NB4 (cell line): ENCODE measurements around the gene ANKRD33.

ENCODE experiments used
- TF ChIP-seq, protein P1 (sequence below): IDR thresholded peaks from one replicate; pipeline ENCODE4 v1.5.1; 2012; ENCODE audit warnings: low read depth, low read length
- TF ChIP-seq, protein P2 (sequence below): IDR thresholded peaks from 2 replicates; pipeline ENCODE4 v1.6.1; 2011; ENCODE audit warnings: low read depth, low read length

DNA sequence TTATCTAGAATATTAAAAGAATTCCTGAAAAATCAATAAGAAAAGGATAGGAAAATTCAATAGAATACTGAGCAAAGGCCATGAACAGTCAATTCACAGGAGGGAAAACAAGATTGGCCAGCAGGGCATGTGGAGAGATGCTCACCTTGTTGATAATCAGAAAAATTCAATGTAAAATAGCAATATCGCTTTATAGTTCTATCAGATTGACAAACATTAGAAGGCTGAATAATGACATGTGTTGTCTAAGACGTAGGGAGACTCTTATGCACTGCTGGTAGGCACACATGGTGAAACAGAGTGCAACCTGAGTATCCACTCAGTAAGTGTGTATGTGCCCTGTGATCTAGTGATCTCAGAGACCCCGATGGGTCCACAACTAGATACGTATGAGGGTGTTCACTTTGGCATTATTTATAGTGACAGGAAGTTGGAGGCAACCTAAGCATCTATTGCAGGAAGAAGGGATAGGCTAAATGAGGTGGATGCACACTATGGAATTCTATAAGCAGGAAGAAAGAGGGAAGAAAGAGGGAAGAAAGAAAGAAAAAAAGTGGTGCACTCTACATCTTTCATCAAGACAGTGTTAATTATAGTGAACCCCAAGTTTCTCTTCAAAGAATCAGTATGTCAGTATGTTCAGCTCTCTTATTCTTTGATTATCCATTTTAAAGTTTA lies 3.8 kb upstream of the ANKRD33 start:
- TF ChIP-seq, protein P1, sequence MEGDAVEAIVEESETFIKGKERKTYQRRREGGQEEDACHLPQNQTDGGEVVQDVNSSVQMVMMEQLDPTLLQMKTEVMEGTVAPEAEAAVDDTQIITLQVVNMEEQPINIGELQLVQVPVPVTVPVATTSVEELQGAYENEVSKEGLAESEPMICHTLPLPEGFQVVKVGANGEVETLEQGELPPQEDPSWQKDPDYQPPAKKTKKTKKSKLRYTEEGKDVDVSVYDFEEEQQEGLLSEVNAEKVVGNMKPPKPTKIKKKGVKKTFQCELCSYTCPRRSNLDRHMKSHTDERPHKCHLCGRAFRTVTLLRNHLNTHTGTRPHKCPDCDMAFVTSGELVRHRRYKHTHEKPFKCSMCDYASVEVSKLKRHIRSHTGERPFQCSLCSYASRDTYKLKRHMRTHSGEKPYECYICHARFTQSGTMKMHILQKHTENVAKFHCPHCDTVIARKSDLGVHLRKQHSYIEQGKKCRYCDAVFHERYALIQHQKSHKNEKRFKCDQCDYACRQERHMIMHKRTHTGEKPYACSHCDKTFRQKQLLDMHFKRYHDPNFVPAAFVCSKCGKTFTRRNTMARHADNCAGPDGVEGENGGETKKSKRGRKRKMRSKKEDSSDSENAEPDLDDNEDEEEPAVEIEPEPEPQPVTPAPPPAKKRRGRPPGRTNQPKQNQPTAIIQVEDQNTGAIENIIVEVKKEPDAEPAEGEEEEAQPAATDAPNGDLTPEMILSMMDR = no peak
- TF ChIP-seq, protein P2, sequence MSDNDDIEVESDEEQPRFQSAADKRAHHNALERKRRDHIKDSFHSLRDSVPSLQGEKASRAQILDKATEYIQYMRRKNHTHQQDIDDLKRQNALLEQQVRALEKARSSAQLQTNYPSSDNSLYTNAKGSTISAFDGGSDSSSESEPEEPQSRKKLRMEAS = no peak
